Stimulated activated CD4-positive, alpha-beta T cell treated with anti-CD3 and anti-CD28 coated beads, TNF-alpha, amount 100 ng/mL, for 48 hours (primary cell): ENCODE results near the gene TCFL5.

Source experiments
- DNase-seq, 3 donors: peaks; one replicate each; pipeline ENCODE4 v3.0.0-alpha.2; 2020; ENCODE audit warnings: low read depth in 3 of 3

TCFL5 gene

DNA sequence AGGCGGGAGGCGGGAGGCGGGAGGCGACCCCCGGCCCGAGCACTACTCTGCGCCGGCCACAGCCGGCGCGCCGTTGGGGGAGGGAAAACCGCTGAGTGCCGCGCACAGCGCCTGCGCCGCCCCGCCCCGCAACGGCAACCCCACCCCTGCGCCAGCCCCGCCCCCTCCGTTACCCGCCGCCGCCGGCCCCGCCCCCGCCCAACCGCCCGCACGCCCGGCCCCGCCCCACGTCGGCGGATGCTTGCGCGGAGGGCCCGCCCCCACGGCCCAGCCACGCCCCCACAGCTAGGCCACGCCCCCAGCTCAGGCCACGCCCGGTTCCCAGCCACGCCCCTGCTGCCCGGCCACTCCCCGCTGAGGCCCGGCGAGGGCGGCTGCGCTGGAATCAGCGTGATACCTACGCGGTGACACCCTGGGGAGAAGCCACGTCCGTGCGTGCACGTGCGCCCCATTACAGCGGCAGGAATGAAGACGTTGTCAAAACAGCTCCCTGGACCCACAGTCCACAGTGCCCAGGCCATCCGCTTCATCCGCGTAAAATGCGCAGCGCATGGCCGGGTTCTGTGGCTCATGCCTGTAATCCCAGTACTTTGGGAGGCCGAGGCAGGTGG lies at the start of gene TCFL5:
TSS of gene TCFL5 (minus strand) at position 97 of the 611 bp plus-strand sequence. CDS start 152 bp downstream, outside the sequence.
- peak; percentile 89 to 95 (median 90) for DNase-seq

DNA sequence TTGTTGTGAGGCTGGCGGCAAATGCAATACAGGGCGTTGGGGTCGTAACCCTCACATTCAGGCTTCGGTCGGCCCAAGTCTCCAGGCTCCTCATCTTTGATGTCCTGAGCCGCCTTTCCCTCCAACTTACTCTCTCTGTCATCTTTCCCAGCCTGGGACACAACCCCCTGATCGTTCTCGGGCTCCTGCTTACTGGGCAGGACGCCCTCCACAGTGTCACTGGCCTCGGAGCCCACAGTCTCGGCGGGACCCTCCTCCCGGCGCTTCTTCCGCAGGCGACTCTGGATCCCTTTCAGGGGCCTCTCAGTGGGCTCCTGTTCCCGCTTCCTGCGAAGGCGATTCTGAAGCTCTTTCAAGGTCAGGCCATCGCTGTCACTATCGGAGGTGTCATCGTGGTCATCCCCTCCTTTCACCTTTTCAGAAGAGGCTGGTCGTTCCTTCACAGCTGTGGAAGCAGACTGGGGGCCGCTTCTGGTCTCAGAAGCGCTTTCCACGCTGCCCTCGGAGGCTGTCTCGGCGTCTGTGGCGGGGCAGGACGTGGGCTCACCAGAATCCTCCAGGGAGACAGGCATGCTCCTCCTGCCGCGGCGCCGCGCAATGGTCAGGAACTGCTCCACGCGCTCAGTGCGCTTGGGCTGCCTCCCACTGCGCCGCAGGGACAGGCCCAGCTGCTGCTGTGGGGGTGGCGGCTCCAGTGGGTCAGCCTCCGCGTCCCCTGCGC lies 49.3 kb upstream of the TCFL5 start:
- DNase-seq = no peak

- DNase-seq = no peak
Measured at GRCh38 chr20:62910217-62910766, 48.7 kb upstream of the TCFL5 start.

DNA sequence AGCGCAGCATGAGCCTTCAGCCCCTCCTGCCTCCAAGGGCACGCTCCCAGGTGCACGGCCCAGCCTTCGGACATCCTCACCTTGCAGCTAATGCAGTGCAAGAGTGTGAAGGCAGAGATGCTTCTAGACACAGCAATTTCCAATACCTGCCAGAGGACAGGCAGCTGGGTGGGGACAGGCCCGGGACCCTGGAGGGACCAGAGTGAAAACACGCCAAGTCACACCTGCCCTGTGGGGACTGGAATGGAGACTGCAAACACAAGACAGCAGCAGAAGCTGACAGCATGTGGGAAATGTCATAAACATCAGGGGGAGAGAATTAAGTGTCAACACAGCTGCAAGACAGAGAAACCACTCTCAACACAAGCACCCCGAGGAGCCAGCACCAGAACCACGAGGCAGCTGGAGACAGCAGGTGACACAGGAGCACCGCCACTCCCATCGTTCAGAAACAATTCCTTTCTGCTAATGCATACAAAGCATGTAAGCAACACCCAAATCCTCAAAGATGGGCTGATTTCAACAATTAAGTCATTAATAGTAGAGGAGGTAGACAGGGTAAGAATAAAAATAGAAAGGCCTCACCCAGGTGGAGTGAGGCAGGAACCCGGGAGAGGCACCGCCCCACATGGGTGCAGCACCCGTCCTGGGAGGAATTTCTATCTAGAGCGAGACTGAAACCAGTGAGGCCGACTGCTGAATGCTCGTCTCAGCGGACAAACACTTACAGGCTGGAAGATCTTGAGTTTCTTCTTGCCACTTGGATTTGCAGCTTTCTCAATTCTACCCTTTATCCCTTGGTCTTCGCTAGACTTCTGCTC lies 47.6 kb upstream of the TCFL5 start:
- DNase-seq = no peak

DNA sequence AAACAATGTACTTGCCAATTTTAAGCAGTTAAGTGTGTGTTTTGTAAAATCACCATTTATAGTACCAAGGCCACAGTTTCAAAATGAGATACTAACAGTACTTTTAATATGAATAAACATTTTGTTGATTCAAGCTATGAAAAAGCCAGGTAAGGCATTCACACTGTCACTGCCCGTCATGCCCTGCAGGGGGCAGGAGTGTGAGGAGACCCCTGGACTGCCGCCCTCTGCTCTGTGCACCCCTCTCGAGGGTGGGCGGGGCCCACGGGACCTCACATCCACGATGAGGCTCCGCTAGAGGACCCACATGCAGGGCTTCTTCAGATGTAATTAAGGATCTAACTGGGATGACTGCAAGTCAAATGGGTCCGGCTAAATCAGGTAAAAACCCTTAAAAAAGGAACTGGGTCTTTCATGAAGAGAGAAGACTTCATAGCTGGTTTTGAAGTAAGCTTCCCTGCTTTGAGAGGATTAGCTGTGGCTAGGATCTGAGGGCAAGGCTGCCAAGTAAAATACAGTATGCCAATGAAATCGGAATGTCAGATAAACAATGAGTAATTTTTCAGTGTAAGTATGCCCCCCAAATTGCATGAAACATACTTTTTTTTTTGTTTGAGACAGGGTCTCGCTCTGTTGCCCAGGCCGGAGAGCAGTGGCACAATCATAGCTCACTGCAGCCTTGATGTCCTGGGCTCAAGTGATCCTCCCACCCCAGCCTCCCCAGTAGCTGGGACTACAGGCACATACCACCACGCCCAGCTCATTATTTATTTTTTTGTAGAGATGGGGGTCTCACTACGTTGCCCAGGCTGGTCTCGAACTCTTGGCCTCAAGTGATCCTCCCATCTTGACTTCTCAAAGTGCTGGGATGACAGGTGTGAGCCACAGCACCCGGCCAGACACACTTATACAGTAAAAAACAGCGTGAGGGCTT lies 46.0 kb upstream of the TCFL5 start:
- no peak for DNase-seq

DNA sequence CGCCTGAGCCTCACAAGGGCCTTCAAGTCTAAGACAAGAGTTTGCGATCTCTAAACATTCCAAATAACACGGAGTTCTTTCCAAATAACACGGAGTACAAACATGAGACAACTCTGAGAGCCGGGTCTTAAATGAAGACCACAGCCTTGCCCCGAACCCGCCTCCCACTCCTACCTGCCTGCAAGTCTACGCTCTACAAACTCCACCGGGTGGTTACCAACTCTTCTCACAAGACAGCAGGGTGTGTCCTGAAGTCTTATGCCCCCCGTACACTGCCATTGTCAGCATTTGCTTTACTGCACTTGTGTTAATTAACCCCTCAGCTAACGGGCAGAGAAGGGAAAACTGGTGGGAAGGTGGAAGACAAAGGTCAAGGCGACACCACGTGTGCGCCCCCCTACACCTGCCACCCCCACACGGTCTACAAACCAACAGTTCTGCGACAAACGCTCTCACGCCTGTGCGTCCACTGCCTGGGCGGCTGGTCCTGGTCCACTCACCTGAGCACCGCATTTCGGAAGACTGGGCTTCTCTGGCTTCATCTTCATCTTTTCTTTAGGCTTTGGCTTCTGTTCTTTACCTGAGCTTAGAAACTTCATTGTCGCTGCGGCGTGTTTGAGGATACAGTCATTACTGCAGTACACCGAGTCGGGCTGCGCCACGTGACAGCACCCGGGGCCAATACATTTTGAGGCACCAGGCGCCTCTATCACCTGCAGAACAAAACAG lies 45.2 kb upstream of the TCFL5 start:
- no peak for DNase-seq

DNA sequence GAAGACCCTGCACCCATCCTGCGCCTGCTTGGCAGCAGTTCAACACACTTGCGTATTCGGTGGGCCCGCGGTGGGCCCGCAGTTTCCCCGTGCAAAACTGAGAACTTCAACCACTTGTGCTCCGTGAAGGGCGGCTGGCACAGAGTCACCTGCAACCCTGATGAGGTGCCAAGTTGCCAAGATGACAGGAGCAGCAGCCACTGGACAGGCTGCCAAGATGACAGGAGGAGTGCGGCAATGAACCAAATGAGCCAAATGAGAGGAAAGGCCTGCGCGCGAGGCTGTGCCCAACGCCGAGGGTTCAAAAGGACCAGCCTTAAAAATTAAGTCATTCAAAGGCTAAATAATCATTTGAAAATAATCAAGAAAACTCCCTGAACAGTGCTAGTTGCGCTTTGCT lies 44.6 kb upstream of the TCFL5 start:
- DNase-seq = no peak

DNA sequence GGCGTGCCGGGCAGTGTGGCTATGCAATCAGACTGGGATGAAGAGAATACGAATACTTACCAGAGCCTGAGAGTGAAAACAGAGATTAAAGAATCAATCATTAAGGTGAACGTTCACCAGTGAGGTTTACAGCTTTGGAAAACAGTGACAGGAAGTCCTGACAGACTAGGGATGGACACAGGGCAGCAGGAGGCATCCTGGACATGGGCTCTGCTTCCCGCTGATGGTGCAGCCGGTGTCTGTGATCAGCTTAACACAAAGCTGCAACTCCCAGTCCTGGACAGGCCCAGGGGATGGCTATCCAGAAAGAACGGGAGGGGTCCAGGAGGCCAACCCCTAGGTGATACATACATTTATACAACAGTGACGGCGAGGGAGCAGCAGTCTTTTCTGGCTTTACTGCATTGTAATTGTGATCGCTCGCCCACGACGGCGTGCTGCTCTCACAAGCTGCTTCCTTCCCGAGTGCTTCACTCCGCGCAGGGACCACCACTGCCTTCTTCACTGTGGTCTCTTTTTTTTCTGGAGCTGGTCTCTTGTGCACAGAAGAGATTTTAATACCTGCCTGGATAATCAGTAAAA lies 44.0 kb upstream of the TCFL5 start:
- DNase-seq = no peak

- DNase-seq = no peak
Measured at GRCh38 chr20:62902926-62903615, 41.4 kb upstream of the TCFL5 start.

GRCh38 chr20:62901891-62902290 lies 40.3 kb upstream of the TCFL5 start:
- DNase-seq = no peak

GRCh38 chr20:62900692-62901584 lies 39.3 kb upstream of the TCFL5 start:
- DNase-seq = no peak

DNA sequence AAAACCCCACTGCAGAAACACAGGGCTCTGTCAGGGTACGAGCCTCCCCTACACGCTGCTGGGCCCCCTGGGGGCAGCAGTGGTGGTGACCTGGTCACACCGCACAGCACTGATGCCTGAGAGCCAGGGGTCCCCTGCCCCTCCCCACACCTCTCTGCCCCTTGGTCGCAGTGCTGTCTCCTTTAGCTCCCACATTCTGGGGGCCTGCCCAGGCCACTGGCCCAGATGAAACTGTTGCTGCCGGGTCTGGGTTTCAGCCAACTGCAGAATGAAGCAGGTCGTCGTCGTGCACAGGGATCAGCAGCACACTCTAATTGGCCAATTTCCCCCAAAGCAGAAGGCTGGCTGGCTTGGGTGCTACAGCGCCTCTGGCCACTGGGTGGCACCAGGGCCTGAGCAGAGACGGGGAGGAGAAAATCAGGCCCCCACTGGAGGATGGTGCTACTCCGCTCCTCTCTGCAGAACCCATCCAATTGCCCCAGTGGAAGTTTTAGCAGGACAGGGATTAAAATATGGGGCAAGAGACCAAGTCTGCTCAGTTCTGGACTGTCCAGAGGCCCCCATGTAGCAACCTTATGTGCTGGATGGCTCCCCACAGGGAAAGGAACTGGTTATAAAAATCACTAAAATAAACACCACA lies 38.5 kb upstream of the TCFL5 start:
- DNase-seq = peak in 2 of 3 donors; percentile 41 to 46

GRCh38 chr20:62899633-62900051 lies 38.0 kb upstream of the TCFL5 start:
- no peak for DNase-seq

DNA sequence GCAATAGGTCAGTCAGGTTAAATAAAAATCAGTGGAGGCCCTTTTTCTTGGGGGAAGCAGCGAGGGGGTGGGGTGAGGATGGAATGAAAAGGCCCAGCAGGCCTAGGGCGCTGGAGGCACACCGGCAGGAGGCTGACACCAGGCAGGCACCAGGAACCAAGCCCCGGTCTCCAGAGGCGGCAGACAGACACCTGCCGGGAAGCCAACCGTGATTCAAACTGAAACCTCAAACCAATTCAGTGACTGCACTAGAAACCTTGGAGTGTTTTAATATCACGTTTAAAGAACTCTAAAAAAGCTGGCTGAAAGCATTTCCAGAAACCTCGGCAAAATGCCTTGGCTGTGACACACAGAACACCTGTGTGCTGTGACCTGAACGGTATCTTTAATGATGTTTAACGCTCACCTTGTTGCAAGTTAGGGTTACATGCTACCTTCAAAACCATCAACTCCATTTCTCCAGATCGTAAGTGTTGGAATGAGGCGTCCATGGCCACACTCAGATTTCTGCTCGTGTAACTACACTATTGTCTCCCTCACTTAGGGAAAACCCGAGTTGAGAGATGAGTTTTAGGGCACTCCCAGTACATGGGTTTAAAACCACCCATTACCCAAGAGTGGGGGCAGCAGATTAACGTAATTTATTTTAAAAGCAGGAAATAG lies 37.5 kb upstream of the TCFL5 start:
- no peak for DNase-seq

- DNase-seq = no peak
Measured at GRCh38 chr20:62898093-62898964, 36.7 kb upstream of the TCFL5 start.

GRCh38 chr20:62897666-62898065 lies 36.0 kb upstream of the TCFL5 start:
- DNase-seq = no peak
